Skeletal muscle tissue (tissue), 4 donors: ENCODE data around the gene PEDS1. TPM values are rescaled to one million over a fixed set of nuclear protein-coding genes. Genes with fewer than 3 reads are reported as not detected.
A peak's percentile ranks its signal among the peaks of the same experiment; 100 is the strongest.
"Not testable (repeated sequence)": the region's sequence is repeated elsewhere in the genome, so short reads cannot be mapped to it uniquely, and the experiment has no call there.

Experiments
- H3K27ac ChIP-seq: one replicate; pipeline ENCODE4 v1.7.0; 2013; ENCODE audit warnings: mild to moderate bottlenecking, low read depth, low read length, inconsistent platforms
- H3K27me3 ChIP-seq, 3 donors: one replicate each; pipeline ENCODE4 v1.7.0; 2013; ENCODE audit warnings: low read length in 3 of 3; ENCODE audit not compliant: control insufficient read depth in 3 of 3, insufficient read depth in 3 of 3
- H3K36me3 ChIP-seq, 3 donors: one replicate each; pipeline ENCODE4 v1.7.0; 2013; ENCODE audit warnings: low read length in 3 of 3; ENCODE audit not compliant: control insufficient read depth in 3 of 3, insufficient read depth in 3 of 3
- H3K4me1 ChIP-seq, 3 donors: one replicate each; pipeline ENCODE4 v1.7.0; 2013; ENCODE audit warnings: low read length in 3 of 3, mild to moderate bottlenecking in 3 of 3; ENCODE audit not compliant: control insufficient read depth in 3 of 3, insufficient read depth in 3 of 3
- H3K4me3 ChIP-seq, 3 donors: one replicate each; pipeline ENCODE4 v1.7.0; 2013; ENCODE audit warnings: low read length in 3 of 3
- H3K9ac ChIP-seq, 3 donors: one replicate each; pipeline ENCODE4 v1.7.0; 2013; ENCODE audit warnings: low read length in 3 of 3, mild to moderate bottlenecking in 3 of 3, moderate library complexity in 2 of 3, low read depth in 1 of 3
- H3K9me3 ChIP-seq, 3 donors: one replicate each; pipeline ENCODE4 v1.7.0; 2013; ENCODE audit warnings: low read length in 3 of 3; ENCODE audit not compliant: control insufficient read depth in 3 of 3
- total RNA-seq: library from RNA; depleted of rRNA; stranded (reverse); fragments of >200 nt; gene quantifications from one replicate; pipeline ENCODE4 v1.2.3, GENCODE V29; 2014
- donor health status: Osteomylitis.

Gene PEDS1
- total RNA-seq, result 5.7 TPM

GRCh38 chr20:50153500-50154377, at the start of gene PEDS1:
Gene PEDS1, minus strand, starts transcription at chr20:50153723. Its CDS starts 86 bp downstream, at chr20:50153637.
- Histone ChIP-seq H3K27me3 (no peaks in the 10 kb centered on the region), H3K4me3 (peak within 1 kb of the TSS; percentile 89 to 90 (median 89)), H3K4me1 (peaks cover 41 to 46% (median 42%) of the 10 kb centered on the region in 3 donors), H3K9me3 (no peaks in the 10 kb centered on the region), H3K9ac (peak within 1 kb of the TSS; percentile 92 to 97 (median 96)), H3K36me3 (peaks cover 0 to 4% (median 2%) of the 10 kb centered on the region in 3 donors), H3K27ac (peak within 1 kb of the TSS; percentile 87)

- Histone ChIP-seq H3K9ac (no peak overlapping the region), H3K9me3 (peaks cover 0 to 2% (median 0%) of the 10 kb centered on the region in 3 donors), H3K36me3 (no peaks in the 10 kb centered on the region), H3K27ac (no peak overlapping the region), H3K27me3 (no peaks in the 10 kb centered on the region), H3K4me1 (peaks cover 11 to 18% (median 12%) of the 10 kb centered on the region in 3 donors), H3K4me3 (no peak overlapping the region)
These were observed 49.2 kb upstream of the PEDS1 start for GRCh38 chr20:50202677-50203076.

GRCh38 chr20:50201710-50202109, 48.2 kb upstream of the PEDS1 start:
- not testable (repeated sequence) for H3K27me3 ChIP-seq, H3K27ac ChIP-seq, H3K9me3 ChIP-seq, H3K4me3 ChIP-seq, H3K9ac ChIP-seq, H3K36me3 ChIP-seq
- H3K4me1 ChIP-seq, result peaks cover 11 to 18% (median 12%) of the 10 kb centered on the region in 3 donors

GRCh38 chr20:50200482-50201104, 47.1 kb upstream of the PEDS1 start:
- H3K4me1 ChIP-seq, result peaks cover 11 to 18% (median 12%) of the 10 kb centered on the region in 3 donors
- H3K27ac ChIP-seq, result peak overlapping the region; percentile 73

GRCh38 chr20:50199703-50200102, 46.2 kb upstream of the PEDS1 start:
- Histone ChIP-seq H3K4me3 (no peak overlapping the region), H3K9me3 (peaks cover 0 to 2% (median 0%) of the 10 kb centered on the region in 3 donors), H3K9ac (no peak overlapping the region), H3K27me3 (no peaks in the 10 kb centered on the region), H3K27ac (peak overlapping the region; percentile 73), H3K36me3 (peaks cover 0 to 2% (median 0%) of the 10 kb centered on the region in 3 donors), H3K4me1 (peaks cover 11 to 26% (median 16%) of the 10 kb centered on the region in 3 donors)

More at GRCh38 chr20:50200482-50201104, 47.1 kb upstream of the PEDS1 start:
- Histone ChIP-seq H3K27me3 (no peaks in the 10 kb centered on the region), H3K9me3 (peaks cover 0 to 2% (median 0%) of the 10 kb centered on the region in 3 donors), H3K36me3 (no peaks in the 10 kb centered on the region), H3K9ac (peak overlapping the region; percentile 35 to 74 (median 51)), H3K4me3 (no peak overlapping the region)

- Histone ChIP-seq H3K4me3 (no peak overlapping the region), H3K27ac (no peak overlapping the region), H3K9me3 (no peaks in the 10 kb centered on the region), H3K27me3 (no peaks in the 10 kb centered on the region), H3K36me3 (peaks cover 0 to 2% (median 0%) of the 10 kb centered on the region in 3 donors), H3K4me1 (peaks cover 20 to 36% (median 26%) of the 10 kb centered on the region in 3 donors), H3K9ac (no peak overlapping the region)
These were observed 45.2 kb upstream of the PEDS1 start for GRCh38 chr20:50198716-50199115.

- H3K4me3 ChIP-seq, result no peak overlapping the region
- no peak overlapping the region for H3K27ac ChIP-seq
- H3K4me1 ChIP-seq, result peaks cover 25 to 41% (median 31%) of the 10 kb centered on the region in 3 donors
- H3K27me3 ChIP-seq, result no peaks in the 10 kb centered on the region
- peaks cover 0 to 4% (median 2%) of the 10 kb centered on the region in 3 donors for H3K36me3 ChIP-seq
- peak overlapping the region in 1 of 3 donors; percentile 8 for H3K9ac ChIP-seq
- no peaks in the 10 kb centered on the region for H3K9me3 ChIP-seq
These were observed 44.7 kb upstream of the PEDS1 start for GRCh38 chr20:50198180-50198666.

GRCh38 chr20:50197463-50198179, 44.1 kb upstream of the PEDS1 start:
- no peak overlapping the region for H3K27ac ChIP-seq
- H3K36me3 ChIP-seq, result peaks cover 0 to 8% (median 4%) of the 10 kb centered on the region in 3 donors
- no peaks in the 10 kb centered on the region for H3K9me3 ChIP-seq
- peaks cover 28 to 47% (median 36%) of the 10 kb centered on the region in 3 donors for H3K4me1 ChIP-seq
- H3K4me3 ChIP-seq, result no peak overlapping the region
- H3K9ac ChIP-seq, result no peak overlapping the region
- no peaks in the 10 kb centered on the region for H3K27me3 ChIP-seq

- H3K9ac ChIP-seq, result no peak overlapping the region
- H3K27ac ChIP-seq, result no peak overlapping the region
- H3K4me1 ChIP-seq, result peaks cover 28 to 47% (median 37%) of the 10 kb centered on the region in 3 donors
- H3K4me3 ChIP-seq, result no peak overlapping the region
- no peaks in the 10 kb centered on the region for H3K9me3 ChIP-seq
- no peaks in the 10 kb centered on the region for H3K27me3 ChIP-seq
- H3K36me3 ChIP-seq, result peaks cover 0 to 9% (median 4%) of the 10 kb centered on the region in 3 donors
These were observed 43.4 kb upstream of the PEDS1 start for GRCh38 chr20:50196896-50197295.
